Smooth muscle cell of the brain vasculature (primary cell): ENCODE data around the gene PCNP.
"Not testable (repeated sequence)": the region's sequence is repeated elsewhere in the genome, so short reads cannot be mapped to it uniquely, and the experiment has no call there.

Experiments used
- DNase-seq: peaks from one replicate; pipeline ENCODE4 v3.0.0-alpha.2; 2012; ENCODE audit warnings: low read depth, low spot score

PCNP gene

GRCh38 chr3:101632586-101632985 lies 58.6 kb downstream of the PCNP start:
- DNase-seq: no peak

GRCh38 chr3:101633186-101633585 lies 59.2 kb downstream of the PCNP start:
- DNase-seq: no peak

- no peak for DNase-seq
These were observed 60.7 kb downstream of the PCNP start for GRCh38 chr3:101634591-101635196.

- DNase-seq: no peak
These were observed 61.4 kb downstream of the PCNP start for GRCh38 chr3:101635345-101635744.

GRCh38 chr3:101635954-101636798 lies 62.2 kb downstream of the PCNP start:
- DNase-seq: peak; percentile 2

GRCh38 chr3:101637451-101637850 lies 63.5 kb downstream of the PCNP start:
- DNase-seq: no peak

GRCh38 chr3:101638261-101638745 lies 64.3 kb downstream of the PCNP start:
- peak; percentile 2 for DNase-seq

- no peak for DNase-seq
These were observed 65.4 kb downstream of the PCNP start for GRCh38 chr3:101639280-101639963.

- no peak for DNase-seq
These were observed 66.3 kb downstream of the PCNP start for GRCh38 chr3:101640256-101640655.

- DNase-seq: not testable (repeated sequence)
These were observed 67.6 kb downstream of the PCNP start for GRCh38 chr3:101641397-101642115.

GRCh38 chr3:101642441-101642840 lies 68.5 kb downstream of the PCNP start:
- DNase-seq: no peak

- DNase-seq: no peak
These were observed 69.2 kb downstream of the PCNP start for GRCh38 chr3:101643009-101643844.
